Astrocyte of the cerebellum (primary cell): Measurements from ENCODE around the gene CBX8.

Experiments used
- DNase-seq: peaks from one replicate; pipeline ENCODE4 v3.0.0-alpha.2; 2011; ENCODE audit warnings: low read depth
- H3K4me3 ChIP-seq: 2 replicates; pipeline ENCODE4 v1.5.1; 2011; ENCODE audit warnings: mild to moderate bottlenecking, low read depth, low read length, moderate library complexity
- CTCF ChIP-seq: IDR thresholded peaks from 2 replicates; pipeline ENCODE4 v1.5.1; 2012; ENCODE audit warnings: low read length, low read depth, moderate library complexity, mild to moderate bottlenecking; ENCODE audit errors: missing control alignments
- in situ Hi-C: cut with HindIII; loops from 2 replicates; pipeline ENCODE4 v1.10.0; 2017; ENCODE audit warnings: low sequenced_read_pairs

CBX8 gene

GRCh38 chr17:79788989-79789942, 7.6 kb downstream of the CBX8 start:
- H3K4me3 ChIP-seq: no peak overlapping the region
- no peak for DNase-seq
- in situ Hi-C loops: no loop called here
- TF ChIP-seq CTCF: no peak

- in situ Hi-C loops: no loop called here
- no peak overlapping the region for H3K4me3 ChIP-seq
- DNase-seq: no peak
- TF ChIP-seq CTCF: no peak
Observed at GRCh38 chr17:79788455-79788854, 8.4 kb downstream of the CBX8 start.

GRCh38 chr17:79786930-79787643, 9.8 kb downstream of the CBX8 start:
- in situ Hi-C loops: no loop called here
- TF ChIP-seq CTCF: no peak
- no peak for DNase-seq
- no peak overlapping the region for H3K4me3 ChIP-seq

GRCh38 chr17:79785900-79786810, 10.7 kb downstream of the CBX8 start:
- no peak overlapping the region for H3K4me3 ChIP-seq
- in situ Hi-C loops: no loop called here
- no peak for DNase-seq
- no peak for TF ChIP-seq CTCF

GRCh38 chr17:79785017-79785899, 11.6 kb downstream of the CBX8 start:
- TF ChIP-seq CTCF: no peak
- no peak for DNase-seq
- no peak overlapping the region for H3K4me3 ChIP-seq
- in situ Hi-C loops: no loop called here
